GM21576 (cell line): ENCODE data around the gene KCNQ2.

Source experiments
- ATAC-seq: cut with Tn5 transposase; IDR thresholded peaks from one replicate; pipeline ENCODE4 v1.9.1; 2021; ENCODE audit warnings: mild to moderate bottlenecking, moderate library complexity; ENCODE audit not compliant: unreplicated experiment

The KCNQ2 gene

GRCh38 chr20:63455568-63455859 is 16.9 kb downstream of the KCNQ2 start:
- ATAC-seq = no peak

GRCh38 chr20:63454731-63455567 is 17.5 kb downstream of the KCNQ2 start:
- ATAC-seq = no peak

GRCh38 chr20:63452821-63453523 is 19.5 kb downstream of the KCNQ2 start:
- ATAC-seq = no peak

- ATAC-seq = no peak
Measured at GRCh38 chr20:63452341-63452740, 20.1 kb downstream of the KCNQ2 start.

- ATAC-seq = no peak
Measured at GRCh38 chr20:63451821-63452220, 20.6 kb downstream of the KCNQ2 start.

DNA sequence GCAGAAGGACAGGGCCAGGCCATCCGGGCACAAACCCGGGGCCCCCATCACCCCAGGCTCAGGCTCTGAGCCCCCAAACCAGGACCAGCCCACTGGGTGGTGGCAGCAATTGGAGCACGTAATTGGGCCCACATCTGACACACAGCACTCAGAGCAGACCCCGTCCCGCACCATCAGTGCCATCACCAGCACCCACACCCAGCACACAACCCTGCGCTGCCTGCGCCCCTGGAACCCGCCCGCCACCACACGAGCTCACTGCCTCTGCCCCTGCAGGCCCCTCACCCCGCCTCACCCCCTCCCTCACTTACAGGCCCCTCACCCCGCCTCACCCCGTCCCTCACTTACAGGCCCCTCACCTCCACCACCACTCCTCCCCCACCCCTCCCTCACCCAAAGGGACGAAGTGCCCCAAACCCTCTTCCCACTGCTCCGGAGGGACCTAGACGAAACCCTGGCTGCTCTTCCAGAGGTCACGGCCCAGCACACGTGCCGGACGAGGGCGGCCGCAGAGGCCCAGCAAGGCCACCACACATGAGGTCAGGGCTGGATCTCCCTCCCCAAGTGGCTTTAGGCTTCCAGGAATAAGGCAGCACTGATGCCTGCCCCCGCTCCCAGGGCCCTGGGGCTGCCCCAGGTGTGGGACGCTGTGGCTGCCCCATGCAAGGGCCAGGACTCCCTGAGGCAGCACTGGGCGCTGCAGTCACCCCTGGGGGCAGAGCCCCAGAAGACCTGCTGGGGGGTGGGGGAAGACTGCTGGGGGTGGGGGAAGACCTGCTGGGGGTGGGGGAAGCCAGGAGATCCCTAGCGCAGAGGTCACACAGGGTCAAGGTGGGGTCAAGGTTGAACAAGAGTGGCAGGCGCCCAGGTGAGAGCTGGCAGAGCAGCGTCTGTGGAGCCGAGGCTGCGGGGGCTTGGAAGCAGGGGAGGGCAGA is 22.4 kb downstream of the KCNQ2 start:
- ATAC-seq = no peak

GRCh38 chr20:63449025-63449424 is 23.4 kb downstream of the KCNQ2 start:
- ATAC-seq = no peak

DNA sequence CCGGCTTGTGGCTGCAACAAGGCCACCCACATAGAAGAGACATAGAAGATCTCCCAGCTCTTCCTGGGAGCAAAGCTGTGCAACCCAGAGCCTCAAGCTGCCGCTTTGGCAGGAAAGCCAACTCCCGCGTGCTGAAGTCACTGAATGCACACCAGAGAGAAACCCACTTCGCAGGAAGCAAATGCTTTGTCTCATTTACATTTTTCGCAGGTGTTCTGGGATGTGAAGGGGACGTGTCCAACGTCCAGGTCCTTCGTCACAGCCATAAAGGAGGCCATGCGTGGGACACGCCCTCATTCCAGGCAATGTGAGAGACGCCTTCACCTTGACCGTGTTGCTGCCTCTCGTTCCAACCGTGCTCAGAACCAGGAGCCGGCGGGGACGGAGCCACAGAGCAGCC is 24.4 kb downstream of the KCNQ2 start:
- no peak for ATAC-seq

- ATAC-seq = no peak
Measured at GRCh38 chr20:63447320-63447719, 25.1 kb downstream of the KCNQ2 start.

DNA sequence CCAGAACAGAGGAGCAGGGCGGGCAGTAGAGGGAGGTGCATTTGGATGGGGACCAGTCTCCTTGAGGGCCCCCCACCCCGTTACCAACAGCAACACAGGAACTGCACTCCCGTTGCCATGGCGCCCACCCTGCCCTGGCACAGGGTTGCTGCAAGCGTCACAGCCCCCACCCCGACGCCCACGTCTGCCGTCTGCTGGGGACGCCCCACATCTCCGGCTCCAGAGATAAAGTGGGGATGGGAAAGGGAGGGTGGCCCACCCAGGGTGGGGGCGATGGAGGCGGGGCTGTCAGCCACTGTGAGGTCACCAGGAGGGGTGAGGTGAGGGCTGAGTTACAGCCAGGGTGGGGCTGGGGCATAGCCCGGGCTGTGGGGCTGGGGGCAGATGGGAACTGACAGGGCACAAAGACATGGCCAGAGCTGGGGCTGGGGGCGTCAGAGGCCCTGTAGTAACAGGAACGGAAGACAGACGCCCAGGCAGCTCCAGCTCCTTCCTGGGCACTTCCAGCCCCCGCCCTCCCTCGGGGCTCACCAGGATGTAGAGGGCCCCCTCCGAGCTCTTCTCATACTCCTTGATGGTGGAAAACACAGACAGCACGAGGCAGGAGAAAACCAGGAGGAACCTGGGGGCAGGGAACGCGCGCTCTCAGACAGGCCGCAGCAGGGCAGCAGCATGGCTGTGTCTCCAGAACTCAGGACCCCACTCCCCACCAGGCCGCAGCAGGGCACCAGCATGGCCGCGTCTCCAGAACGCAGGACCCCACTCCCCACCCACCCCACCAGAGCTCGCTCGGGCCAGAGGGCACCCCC is 26.0 kb downstream of the KCNQ2 start:
- ATAC-seq = no peak

DNA sequence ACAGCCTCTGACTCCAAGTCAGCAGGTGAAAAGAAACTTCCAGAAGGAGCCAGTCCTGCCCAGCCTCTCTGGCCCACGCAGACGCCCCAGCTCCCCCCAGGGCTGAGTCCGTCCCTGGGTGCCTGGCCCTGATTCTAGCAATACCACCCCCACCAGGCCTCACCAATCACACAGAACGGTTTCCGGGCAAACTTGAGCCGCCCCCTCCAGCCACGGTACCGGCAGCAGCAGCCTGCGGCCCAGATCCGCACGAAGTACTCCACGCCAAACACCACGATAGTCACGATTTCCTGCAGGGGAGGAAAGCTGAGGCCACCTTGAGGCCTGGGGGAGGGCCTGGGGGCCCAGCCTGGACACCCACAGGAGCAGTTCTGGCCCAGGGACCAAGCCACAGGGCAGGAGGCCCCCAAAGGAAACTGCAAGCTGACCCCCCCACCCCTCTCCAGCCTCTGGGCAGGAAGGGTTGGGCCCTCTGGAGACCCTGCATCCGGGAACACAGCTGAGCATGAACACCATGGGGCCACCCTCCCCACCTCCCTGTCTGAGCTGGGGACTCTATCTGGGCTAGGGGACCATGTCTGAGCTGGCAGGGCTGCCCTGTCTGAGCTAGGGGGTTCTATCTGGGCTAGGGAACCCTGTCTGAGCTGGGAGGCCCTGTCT is 27.2 kb downstream of the KCNQ2 start:
- ATAC-seq = no peak

DNA sequence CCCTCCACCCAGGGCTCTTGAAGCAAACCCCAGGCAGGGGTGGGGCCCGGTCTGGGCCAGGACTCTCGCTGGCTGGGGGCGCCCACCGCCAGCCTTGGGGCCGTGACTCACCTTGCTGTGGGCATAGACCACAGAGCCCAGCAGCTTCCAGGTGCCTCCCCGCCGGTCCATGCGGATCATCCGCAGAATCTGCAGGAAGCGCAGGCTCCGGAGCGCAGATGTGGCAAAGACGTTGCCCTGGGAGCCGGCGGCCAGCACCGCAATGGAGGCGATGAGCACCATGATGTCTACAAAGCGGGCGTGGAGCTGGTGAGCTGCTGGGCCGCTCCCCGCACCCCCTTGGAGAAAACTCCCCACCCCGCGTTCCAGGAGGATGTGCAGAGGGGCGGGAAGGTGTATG is 27.9 kb downstream of the KCNQ2 start:
- no peak for ATAC-seq

GRCh38 chr20:63443606-63444395 is 28.7 kb downstream of the KCNQ2 start:
- ATAC-seq = no peak

DNA sequence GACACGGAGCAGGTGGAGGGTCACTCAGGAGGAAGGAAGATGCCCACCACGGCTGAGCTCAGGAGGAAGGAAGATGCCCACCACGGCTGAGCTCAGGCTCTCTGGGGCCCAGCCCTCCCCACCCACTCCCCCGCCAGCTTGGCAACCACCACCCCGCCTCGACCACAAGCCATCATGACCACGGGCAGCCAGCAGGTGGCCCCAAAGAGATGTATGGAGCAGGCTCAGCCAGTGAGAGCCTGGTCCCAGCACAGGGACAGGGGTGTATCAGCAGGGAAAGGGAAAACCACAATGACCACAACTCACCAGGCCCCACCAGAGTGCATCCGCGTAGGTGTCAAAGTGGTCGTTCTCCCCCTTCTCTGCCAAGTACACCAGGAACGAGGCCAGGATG is 30.4 kb downstream of the KCNQ2 start:
- ATAC-seq = no peak

DNA sequence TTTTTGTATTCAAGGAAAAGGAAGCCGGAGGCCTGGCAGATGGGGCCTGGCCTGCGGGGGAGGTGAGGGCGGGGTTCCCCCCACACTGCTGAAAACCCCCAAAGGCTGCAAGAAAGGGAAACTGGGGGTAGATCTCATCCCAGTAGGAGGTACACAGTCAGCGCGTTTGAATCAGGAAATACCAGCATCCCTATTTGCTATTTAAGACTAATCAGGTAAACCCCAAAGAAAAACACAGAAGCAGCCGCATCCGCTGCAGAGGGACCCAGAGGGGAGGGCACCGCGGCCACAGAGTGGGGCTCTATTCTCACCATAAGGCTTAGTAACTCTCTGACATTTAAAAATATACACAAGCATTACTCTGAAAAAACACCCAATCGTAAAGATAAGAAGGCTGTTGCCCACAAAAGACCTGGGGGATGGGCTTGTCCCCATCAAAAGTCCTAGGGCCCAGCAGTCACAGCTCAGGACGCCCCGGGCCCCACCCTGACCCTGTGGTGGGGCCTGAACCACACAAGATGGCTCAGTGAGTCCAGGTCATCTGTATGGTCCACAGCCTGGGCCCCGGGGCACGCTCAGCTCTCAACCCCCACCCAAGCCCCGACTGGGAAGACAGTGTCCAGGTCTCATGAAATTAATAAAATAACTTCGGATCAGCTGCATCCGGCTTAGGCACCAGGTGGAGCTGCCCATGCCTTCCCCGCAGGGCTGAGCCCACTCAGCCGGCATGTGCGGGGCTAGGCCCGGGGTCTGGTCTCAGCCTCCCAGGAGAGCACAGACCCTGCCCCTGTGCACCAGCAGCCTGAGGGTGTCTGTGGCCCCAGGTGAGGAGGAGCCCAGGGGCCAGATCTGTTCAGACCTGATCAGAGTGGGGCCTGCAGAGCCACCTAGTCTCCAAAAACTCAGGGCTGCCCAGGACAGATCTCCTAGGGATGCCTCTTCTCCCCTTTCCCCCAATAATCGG is 31.0 kb downstream of the KCNQ2 start:
- no peak for ATAC-seq

GRCh38 chr20:63440366-63440955 is 32.0 kb downstream of the KCNQ2 start:
- no peak for ATAC-seq

DNA sequence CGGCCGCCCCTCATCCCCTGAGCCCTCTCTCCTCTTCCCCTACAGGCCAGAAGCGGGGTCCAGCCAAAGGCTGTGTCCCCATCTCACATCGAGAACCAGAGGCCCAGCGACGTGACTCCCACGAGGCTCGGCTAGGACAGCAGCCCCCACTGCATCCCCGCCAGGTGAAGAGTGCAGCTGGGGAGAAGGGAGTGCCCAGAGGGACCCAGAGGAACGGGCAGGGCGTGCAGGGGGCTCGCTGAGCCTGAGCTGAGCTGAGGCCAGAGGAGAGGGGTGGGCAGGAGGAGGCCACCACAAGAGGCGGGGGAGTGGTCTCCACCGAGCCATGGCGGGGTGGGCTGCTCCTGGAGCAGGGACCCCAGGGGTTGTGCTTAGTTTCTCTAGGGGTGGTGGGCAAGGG is 32.6 kb downstream of the KCNQ2 start:
- ATAC-seq = no peak

DNA sequence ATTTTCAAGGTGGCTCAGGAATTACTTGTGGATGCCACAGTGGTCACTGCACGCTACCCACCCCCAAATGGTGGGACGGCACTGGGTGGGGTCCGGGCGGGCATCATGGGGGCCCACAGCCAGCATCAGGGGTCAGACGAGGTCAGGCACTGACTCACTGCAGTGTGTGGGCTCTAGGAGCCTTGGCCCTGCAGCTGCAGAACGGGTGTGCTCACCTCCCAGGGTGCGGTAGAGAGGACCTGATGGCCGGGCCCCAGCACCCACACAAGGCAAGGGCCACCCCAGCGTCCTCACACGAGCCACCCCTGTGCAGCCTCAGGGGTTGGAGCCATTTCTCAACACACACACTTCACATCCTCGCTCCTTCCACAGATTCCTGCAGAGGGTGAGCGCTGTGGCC is 34.3 kb downstream of the KCNQ2 start:
- ATAC-seq = no peak
